Hepatocyte (in vitro differentiated cells): ENCODE measurements around the gene TAF10. TPM values are rescaled to one million over a fixed set of nuclear protein-coding genes. Genes with fewer than 3 reads are reported as not detected.

ENCODE experiments used
- DNase-seq: peaks from one replicate; pipeline ENCODE4 v3.0.0-alpha.2; 2016; ENCODE audit warnings: low spot score
- H2AFZ ChIP-seq: fragments of 200-600 bp; sonication (generic); 2 replicates; pipeline ENCODE4 v1.6.0; 2016; ENCODE audit warnings: antibody characterized with exemption, mild to moderate bottlenecking
- H3K27ac ChIP-seq: fragments of 200-600 bp; sonication (generic); 2 replicates; pipeline ENCODE4 v1.5.1; 2016; ENCODE audit warnings: mild to moderate bottlenecking
- H3K27me3 ChIP-seq: fragments of 200-600 bp; sonication (generic); 2 replicates; pipeline ENCODE4 v1.6.1; 2016
- H3K36me3 ChIP-seq: fragments of 200-600 bp; sonication (generic); replicated peaks from 2 replicates; pipeline ENCODE4 v1.5.1; 2016; ENCODE audit warnings: low read depth; ENCODE audit not compliant: insufficient read depth
- H3K4me1 ChIP-seq: fragments of 200-600 bp; sonication (generic); 2 replicates; pipeline ENCODE4 v1.5.1; 2016; ENCODE audit warnings: mild to moderate bottlenecking, moderate library complexity; ENCODE audit not compliant: insufficient read depth
- H3K4me2 ChIP-seq: fragments of 200-600 bp; sonication (generic); 2 replicates; pipeline ENCODE4 v1.6.0; 2016
- H3K4me3 ChIP-seq: fragments of 200-600 bp; sonication (generic); 2 replicates; pipeline ENCODE4 v1.5.1; 2016; ENCODE audit warnings: mild to moderate bottlenecking
- H3K79me2 ChIP-seq: fragments of 200-600 bp; sonication (generic); 2 replicates; pipeline ENCODE4 v1.6.0; 2017; ENCODE audit warnings: mild to moderate bottlenecking
- H3K9me2 ChIP-seq: fragments of 200-600 bp; sonication (generic); replicated peaks from 2 replicates; pipeline ENCODE4 v1.6.0; 2017; ENCODE audit warnings: mild to moderate bottlenecking; ENCODE audit not compliant: insufficient read depth
- H3K9me3 ChIP-seq: fragments of 200-600 bp; sonication (generic); 2 replicates; pipeline ENCODE4 v1.5.1; 2016; ENCODE audit warnings: low read depth, mild to moderate bottlenecking
- H4K20me1 ChIP-seq: fragments of 200-600 bp; sonication (generic); 2 replicates; pipeline ENCODE4 v1.6.0; 2016; ENCODE audit warnings: mild to moderate bottlenecking; ENCODE audit not compliant: insufficient read depth, poor library complexity, severe bottlenecking
- EZH2 ChIP-seq: fragments of 200-600 bp; sonication (generic); IDR thresholded peaks from 2 replicates; pipeline ENCODE4 v1.6.1; 2016; ENCODE audit warnings: antibody characterized with exemption, mild to moderate bottlenecking, borderline replicate concordance
- EZH2phosphoT487 ChIP-seq: fragments of 200-600 bp; sonication (generic); IDR thresholded peaks from one replicate; pipeline ENCODE4 v1.6.1; 2018; ENCODE audit warnings: antibody characterized with exemption, mild to moderate bottlenecking, low read depth, moderate library complexity; ENCODE audit not compliant: unreplicated experiment, severe bottlenecking
- WGBS: methylation state at CpG from one replicate; pipeline ENCODE4 v1.1.6; 2016; ENCODE audit warnings: low lambda C conversion rate; ENCODE audit errors: missing lambda C conversion rate; 5-methylcytosine and 5-hydroxymethylcytosine counted together
- polyA plus RNA-seq: library from polyadenylated mRNA; unstranded; fragments of >200 nt; fragmentation: Nextera tagmentation; extraction: Ambion mirVana; gene quantifications from 2 replicates; pipeline ENCODE4 v1.2.1, GENCODE V29; 2016
- total RNA-seq: library from RNA; depleted of rRNA; stranded (reverse); fragments of >200 nt; gene quantifications from 2 replicates; pipeline ENCODE4 v1.2.3, GENCODE V29; 2014
- TF ChIP-seq, protein P1 (sequence below): fragments of 200-600 bp; sonication (generic); IDR thresholded peaks from 2 replicates; pipeline ENCODE4 v1.5.1; 2016; ENCODE audit warnings: antibody characterized with exemption, mild to moderate bottlenecking; ENCODE audit not compliant: poor library complexity

Gene TAF10
- total and polyA plus RNA-seq, 2 experiments from 2014 or later = 33.3 to 295 TPM

DNA sequence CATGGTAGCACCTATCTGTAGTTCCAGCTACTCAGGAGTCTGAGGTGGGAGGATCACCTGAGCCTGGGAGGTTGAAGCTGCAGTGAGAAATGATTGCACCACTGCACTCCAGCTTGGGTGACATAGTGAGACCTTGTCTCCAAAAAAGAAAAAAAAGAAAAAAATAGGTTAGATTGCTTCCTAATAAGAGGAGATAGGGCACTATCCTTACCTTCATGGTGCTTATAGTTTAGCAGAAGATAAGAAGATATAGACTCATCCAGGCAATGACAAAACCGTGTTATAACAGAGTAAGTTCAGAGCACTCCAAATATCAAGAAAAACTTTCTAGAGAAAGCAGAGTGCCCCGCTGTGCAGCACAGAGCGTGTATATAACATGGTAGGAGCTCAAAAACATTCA lies 50.7 kb downstream of the TAF10 start:
- 88% methylated on average over 3 of the region's 3 CpGs for WGBS

More for the DNA sequence above, 50.7 kb downstream of the TAF10 start:
- H3K9me3 ChIP-seq = no peaks in the 10 kb centered on the region
- H3K27ac ChIP-seq = no peak overlapping the region
- TF ChIP-seq EZH2 (no peak), EZH2phosphoT487 (no peak)
- TF ChIP-seq, protein P1, sequence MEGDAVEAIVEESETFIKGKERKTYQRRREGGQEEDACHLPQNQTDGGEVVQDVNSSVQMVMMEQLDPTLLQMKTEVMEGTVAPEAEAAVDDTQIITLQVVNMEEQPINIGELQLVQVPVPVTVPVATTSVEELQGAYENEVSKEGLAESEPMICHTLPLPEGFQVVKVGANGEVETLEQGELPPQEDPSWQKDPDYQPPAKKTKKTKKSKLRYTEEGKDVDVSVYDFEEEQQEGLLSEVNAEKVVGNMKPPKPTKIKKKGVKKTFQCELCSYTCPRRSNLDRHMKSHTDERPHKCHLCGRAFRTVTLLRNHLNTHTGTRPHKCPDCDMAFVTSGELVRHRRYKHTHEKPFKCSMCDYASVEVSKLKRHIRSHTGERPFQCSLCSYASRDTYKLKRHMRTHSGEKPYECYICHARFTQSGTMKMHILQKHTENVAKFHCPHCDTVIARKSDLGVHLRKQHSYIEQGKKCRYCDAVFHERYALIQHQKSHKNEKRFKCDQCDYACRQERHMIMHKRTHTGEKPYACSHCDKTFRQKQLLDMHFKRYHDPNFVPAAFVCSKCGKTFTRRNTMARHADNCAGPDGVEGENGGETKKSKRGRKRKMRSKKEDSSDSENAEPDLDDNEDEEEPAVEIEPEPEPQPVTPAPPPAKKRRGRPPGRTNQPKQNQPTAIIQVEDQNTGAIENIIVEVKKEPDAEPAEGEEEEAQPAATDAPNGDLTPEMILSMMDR = no peak
- H3K36me3 ChIP-seq = no peaks in the 10 kb centered on the region
- no peaks in the 10 kb centered on the region for H4K20me1 ChIP-seq
- DNase-seq = no peak
- no peak overlapping the region for H3K4me3 ChIP-seq
- H3K9me2 ChIP-seq = no peaks in the 10 kb centered on the region
- H3K79me2 ChIP-seq = no peaks in the 10 kb centered on the region
- no peak overlapping the region for H2AFZ ChIP-seq
- H3K4me2 ChIP-seq = no peak overlapping the region
- H3K4me1 ChIP-seq = no peaks in the 10 kb centered on the region
- H3K27me3 ChIP-seq = no peaks in the 10 kb centered on the region

Other genes with a start within 250 kb of the TAF10 start
- gene SMPD1, start 221.7 kb downstream of the TAF10 start, total RNA-seq = 65.2 and 70.0 TPM in 2 replicates
- gene SMPD1, start 221.7 kb downstream of the TAF10 start, polyA plus RNA-seq = 61.7 and 63.0 TPM in 2 replicates
- 33.0 and 38.3 TPM in 2 replicates for gene APBB1, start 193.1 kb downstream of the TAF10 start, total RNA-seq
- 41.5 and 48.7 TPM in 2 replicates for gene APBB1, start 193.1 kb downstream of the TAF10 start, polyA plus RNA-seq
- gene HPX, start 171.2 kb downstream of the TAF10 start, total RNA-seq = 361 and 367 TPM in 2 replicates
- gene HPX, start 171.2 kb downstream of the TAF10 start, polyA plus RNA-seq = 229 and 358 TPM in 2 replicates
- 18.1 and 26.2 TPM in 2 replicates for gene TRIM3, start 138.3 kb downstream of the TAF10 start, total RNA-seq
- gene TRIM3, start 138.3 kb downstream of the TAF10 start, polyA plus RNA-seq = 31.6 and 35.5 TPM in 2 replicates
- gene ARFIP2, start 130.9 kb downstream of the TAF10 start, total RNA-seq = 78.0 and 90.1 TPM in 2 replicates
- 94.9 and 108 TPM in 2 replicates for gene ARFIP2, start 130.9 kb downstream of the TAF10 start, polyA plus RNA-seq
- 56.3 and 68.0 TPM in 2 replicates for gene TIMM10B, start 130.7 kb downstream of the TAF10 start, total RNA-seq
- gene TIMM10B, start 130.7 kb downstream of the TAF10 start, polyA plus RNA-seq = 52.1 and 65.8 TPM in 2 replicates
- gene DNHD1, start 114.9 kb downstream of the TAF10 start, total RNA-seq = 7.3 and 8.1 TPM in 2 replicates
- gene DNHD1, start 114.9 kb downstream of the TAF10 start, polyA plus RNA-seq = 7.1 and 7.9 TPM in 2 replicates
- 15.3 and 18.0 TPM in 2 replicates for gene RRP8, start 8.6 kb downstream of the TAF10 start, total RNA-seq
- 26.1 and 27.8 TPM in 2 replicates for gene RRP8, start 8.6 kb downstream of the TAF10 start, polyA plus RNA-seq
- 110 and 114 TPM in 2 replicates for gene ILK, start 8.4 kb downstream of the TAF10 start, total RNA-seq
- 126 and 135 TPM in 2 replicates for gene ILK, start 8.4 kb downstream of the TAF10 start, polyA plus RNA-seq
- 68.4 and 105 TPM in 2 replicates for gene TPP1, start 7.2 kb upstream of the TAF10 start, total RNA-seq
- 170 and 185 TPM in 2 replicates for gene TPP1, start 7.2 kb upstream of the TAF10 start, polyA plus RNA-seq
- gene DCHS1, start 43.6 kb upstream of the TAF10 start, total RNA-seq = 8.5 and 15.2 TPM in 2 replicates
- 6.3 and 8.0 TPM in 2 replicates for gene DCHS1, start 43.6 kb upstream of the TAF10 start, polyA plus RNA-seq
- gene MRPL17, start 71.1 kb upstream of the TAF10 start, total RNA-seq = 34.5 and 71.9 TPM in 2 replicates
- 62.7 and 71.9 TPM in 2 replicates for gene MRPL17, start 71.1 kb upstream of the TAF10 start, polyA plus RNA-seq
- 0.12 and 0.27 TPM in 2 replicates for gene OR2AG2, start 159.8 kb upstream of the TAF10 start, total RNA-seq
- gene OR2AG2, start 159.8 kb upstream of the TAF10 start, polyA plus RNA-seq = not detected in 2 replicates
- gene OR2AG1, start 170.8 kb upstream of the TAF10 start, total RNA-seq = 0.83 TPM in 1 of 2 replicates, not detected in the other
- gene OR2AG1, start 170.8 kb upstream of the TAF10 start, polyA plus RNA-seq = not detected in 2 replicates
- 0.08 and 0.20 TPM in 2 replicates for gene OR6A2, start 187.5 kb upstream of the TAF10 start, total RNA-seq
- not detected in 2 replicates for gene OR6A2, start 187.5 kb upstream of the TAF10 start, polyA plus RNA-seq
- gene OR10A5, start 233.5 kb upstream of the TAF10 start, total RNA-seq = not detected in 2 replicates
- not detected in 2 replicates for gene OR10A5, start 233.5 kb upstream of the TAF10 start, polyA plus RNA-seq